ENCODE data around the gene SLC38A11.

GRCh38 chr2:164915566-164915965 is 39.8 kb downstream of the SLC38A11 start:
- TF ChIP-seq PATZ1 (CRISPR knock-in tag; IDR thresholded peaks at IDR 0.05; ENCODE audit: borderline replicate concordance): no peak
- no peak for TF ChIP-seq TOX (CRISPR knock-in tag; IDR thresholded peaks at IDR 0.05; ENCODE audit: borderline replicate concordance)
- no peak for TF ChIP-seq RARB (CRISPR knock-in tag; IDR thresholded peaks at IDR 0.05)
- no peak for TF ChIP-seq ZFP30 (CRISPR knock-in tag; IDR thresholded peaks at IDR 0.05)
- TF ChIP-seq CSDC2 (CRISPR knock-in tag; IDR thresholded peaks at IDR 0.05): no peak
- no peak for TF ChIP-seq OSR1 (CRISPR knock-in tag; IDR thresholded peaks at IDR 0.05)
- TF ChIP-seq PPARA (CRISPR knock-in tag; IDR thresholded peaks at IDR 0.05; ENCODE audit: borderline replicate concordance): no peak
- no peak for TF ChIP-seq CREB5 (CRISPR knock-in tag; IDR thresholded peaks at IDR 0.05; ENCODE audit: low read depth)
- TF ChIP-seq ESRRG (CRISPR knock-in tag; IDR thresholded peaks at IDR 0.05): no peak
- no peak for TF ChIP-seq ZNF70 (CRISPR knock-in tag; IDR thresholded peaks at IDR 0.05)
- TF ChIP-seq ZNF565 (CRISPR knock-in tag; conservative IDR thresholded peaks at IDR 0.05; ENCODE audit: low read depth): no peak

All from SK-N-SH treated with all-trans-retinoic acid at 6 μM for 48 hours (cell line).